K562 (cell line): Measurements from ENCODE around the gene IRX2. TPM values are rescaled to one million over a fixed set of nuclear protein-coding genes. Genes with fewer than 3 reads are reported as not detected.

ENCODE experiments used
- ATAC-seq: fragments of 200-7000 bp; cut with Tn5 transposase; 3 replicates; pipeline ENCODE4 v1.9.1; 2020; ENCODE audit warnings: moderate library complexity
- BruUV-seq: library from RNA; stranded (reverse); fragments of 400-500 nt; replicated peaks from 2 replicates; lab custom pipeline; 2021; lab: Mats Ljungman, UMichigan
- CTCF ChIA-PET: fragments of 300-600 bp; formaldehyde crosslinking; extraction: SDS; loops from one replicate; lab custom pipeline; 2021; ENCODE audit warnings: low intra/inter-chr PET ratio; lab: Yijun Ruan, JAX
- POLR2A ChIA-PET: fragments of 300-600, 350-650 bp; sonication (Branson Sonifier 250); formaldehyde crosslinking; extraction: SDS; loops from one replicate; lab custom pipeline; 2021; ENCODE audit warnings: antibody characterized with exemption, inconsistent platforms; lab: Yijun Ruan, JAX
- DNase-seq, 4 experiments: peaks; one replicate each; pipeline versions ENCODE4 v3.0.0 to v3.0.0-alpha.2; 2011 to 2018; ENCODE audit warnings: low spot score in 3 of 4, mixed read lengths in 3 of 4; ENCODE audit errors: extremely low read depth in 1 of 4
- FAIRE-seq: peaks from 2 replicates; lab custom pipeline; 2011; peaks lifted over from hg19 to GRCh38; lab: Jason Lieb, UNC
- H2AFZ ChIP-seq: 2 replicates; pipeline ENCODE4 v1.6.0; 2011; ENCODE audit warnings: low read depth, low read length, control low read depth, inconsistent platforms
- H3K27ac ChIP-seq: fragments of 200-600 bp; 3 replicates; pipeline ENCODE4 v1.8.0; 2011; ENCODE audit warnings: low read depth, mild to moderate bottlenecking, control low read depth, inconsistent platforms, low read length, moderate library complexity, mixed read lengths; ENCODE audit errors: extremely low read depth
- H3K27me3 ChIP-seq, 2 experiments: fragments of 300-600 bp in 1 of 2; 2 replicates in 1 of 2; 3 replicates in 1 of 2; pipeline versions ENCODE4 v1.6.0 to v1.8.0; 2011; ENCODE audit warnings: inconsistent platforms in 2 of 2, low read length in 2 of 2, mild to moderate bottlenecking in 1 of 2, mixed read lengths in 1 of 2, moderate library complexity in 1 of 2; ENCODE audit not compliant: control insufficient read depth in 2 of 2, insufficient read depth in 2 of 2
- H3K36me3 ChIP-seq: fragments of 300-600 bp; 3 replicates; pipeline ENCODE4 v1.8.0; 2011; ENCODE audit warnings: mild to moderate bottlenecking, low read length, inconsistent platforms; ENCODE audit not compliant: control insufficient read depth, insufficient read depth
- H3K4me1 ChIP-seq, 2 experiments: fragments of 200-600 bp in 1 of 2; replicated peaks in 1 of 2; 2 replicates in 1 of 2; 3 replicates in 1 of 2; pipeline versions ENCODE4 v1.5.1 to v1.8.0; 2011; ENCODE audit warnings: inconsistent platforms in 2 of 2, low read length in 2 of 2, mild to moderate bottlenecking in 1 of 2, mixed read lengths in 1 of 2, moderate library complexity in 1 of 2; ENCODE audit not compliant: control insufficient read depth in 2 of 2, insufficient read depth in 2 of 2
- H3K4me2 ChIP-seq: 2 replicates; pipeline ENCODE4 v1.6.1; 2011; ENCODE audit warnings: low read length, control low read depth, inconsistent platforms, mixed read lengths; ENCODE audit not compliant: insufficient read depth
- H3K4me3 ChIP-seq: fragments of 200-600 bp; sonication (generic), shearing (Covaris generic); 2 replicates; pipeline ENCODE4 v1.5.1; 2016; ENCODE audit warnings: control low read depth, inconsistent platforms
- H3K79me2 ChIP-seq: fragments of 200-600 bp; 3 replicates; pipeline ENCODE4 v1.8.0; 2011; ENCODE audit warnings: low read length, inconsistent platforms; ENCODE audit not compliant: control insufficient read depth, insufficient read depth
- H3K9ac ChIP-seq, 2 experiments: 2 replicates each; pipeline versions ENCODE4 v1.6.0 to v1.6.1; 2011; ENCODE audit warnings: low read depth in 2 of 2, low read length in 2 of 2, control low read depth in 1 of 2, inconsistent platforms in 1 of 2, mild to moderate bottlenecking in 1 of 2, mixed read lengths in 1 of 2; ENCODE audit not compliant: insufficient read depth in 1 of 2
- H3K9me1 ChIP-seq: one replicate; pipeline ENCODE4 v1.6.0; 2011; ENCODE audit warnings: inconsistent platforms, mild to moderate bottlenecking, low read length, moderate library complexity; ENCODE audit not compliant: control insufficient read depth, insufficient read depth
- H3K9me3 ChIP-seq: replicated peaks from 2 replicates; pipeline ENCODE4 v1.5.1; 2011; ENCODE audit warnings: low read depth, low read length, inconsistent platforms; ENCODE audit not compliant: control insufficient read depth, insufficient read depth
- H4K20me1 ChIP-seq: replicated peaks from 2 replicates; pipeline ENCODE4 v1.6.1; 2011; ENCODE audit warnings: low read length, inconsistent platforms, mixed read lengths; ENCODE audit not compliant: control insufficient read depth, insufficient read depth
- EGR1 ChIP-seq: fragments of 450-650 bp; conservative IDR thresholded peaks from 2 replicates; pipeline ENCODE4 v1.6.1; 2017; ENCODE audit warnings: mild to moderate bottlenecking
- RFX1 ChIP-seq: fragments of 450-650 bp; IDR thresholded peaks from 2 replicates; pipeline ENCODE4 v1.6.1; 2016; ENCODE audit warnings: mild to moderate bottlenecking, moderate library complexity
- RHOXF2B ChIP-seq: fragments of 250-450 bp; sonication (Bioruptor Pico); conservative IDR thresholded peaks from 2 replicates; pipeline ENCODE4 v1.5.1; 2021
- WGBS: fragments of 100-300 bp; shearing (Covaris generic); methylation state at CpG from one replicate; pipeline ENCODE4 v1.1.6; 2016; ENCODE audit warnings: low coverage, mixed read lengths; ENCODE audit not compliant: insufficient coverage; ENCODE audit errors: missing lambda C conversion rate; 5-methylcytosine and 5-hydroxymethylcytosine counted together
- in situ Hi-C: fragments of 300-500 bp; cut with MboI; formaldehyde crosslinking; loops from 4 replicates; pipeline ENCODE4 v1.15.0; 2018; ENCODE audit warnings: inconsistent platforms, mixed read lengths
- intact Hi-C: fragments of 100-400 bp; cut with micrococcal nuclease; formaldehyde crosslinking; loops from 2 replicates; pipeline ENCODE4 v1.14.2; 2022
- polyA plus RNA-seq, 8 experiments: library from polyadenylated mRNA; depleted of rRNA in 4 of 8; stranded (reverse) in 5 of 8; unstranded in 3 of 8; fragments of >200 nt; fragmentation: Nextera tagmentation in 2 of 8; fragmentation: Illumina TruSeq in 1 of 8; extraction: Ambion mirVana in 2 of 8; extraction: Trizol in 1 of 8; gene quantifications; 2 replicates each; pipeline versions ENCODE4 v1.2.1 to v1.2.3, GENCODE V29; 2011 to 2014; ENCODE audit warnings: inconsistent platforms in 1 of 8, missing spikeins in 1 of 8
- total RNA-seq, 7 experiments: library from RNA; depleted of rRNA in 6 of 7; stranded (reverse); fragments of >200 nt in 6 of 7; fragmentation: Illumina TruSeq in 2 of 7; extraction: Trizol in 2 of 7; gene quantifications; 2 replicates each; pipeline versions ENCODE4 v1.2.1 to v1.2.3, GENCODE V29; 2011 to 2021; ENCODE audit warnings: low replicate concordance in 1 of 7

The IRX2 gene
- total and polyA plus RNA-seq, 9 of the 15 experiments (the other 6 are each of a cell fraction or from before 2014, with no cell fraction given): 0.13 TPM; not detected in 8

DNA sequence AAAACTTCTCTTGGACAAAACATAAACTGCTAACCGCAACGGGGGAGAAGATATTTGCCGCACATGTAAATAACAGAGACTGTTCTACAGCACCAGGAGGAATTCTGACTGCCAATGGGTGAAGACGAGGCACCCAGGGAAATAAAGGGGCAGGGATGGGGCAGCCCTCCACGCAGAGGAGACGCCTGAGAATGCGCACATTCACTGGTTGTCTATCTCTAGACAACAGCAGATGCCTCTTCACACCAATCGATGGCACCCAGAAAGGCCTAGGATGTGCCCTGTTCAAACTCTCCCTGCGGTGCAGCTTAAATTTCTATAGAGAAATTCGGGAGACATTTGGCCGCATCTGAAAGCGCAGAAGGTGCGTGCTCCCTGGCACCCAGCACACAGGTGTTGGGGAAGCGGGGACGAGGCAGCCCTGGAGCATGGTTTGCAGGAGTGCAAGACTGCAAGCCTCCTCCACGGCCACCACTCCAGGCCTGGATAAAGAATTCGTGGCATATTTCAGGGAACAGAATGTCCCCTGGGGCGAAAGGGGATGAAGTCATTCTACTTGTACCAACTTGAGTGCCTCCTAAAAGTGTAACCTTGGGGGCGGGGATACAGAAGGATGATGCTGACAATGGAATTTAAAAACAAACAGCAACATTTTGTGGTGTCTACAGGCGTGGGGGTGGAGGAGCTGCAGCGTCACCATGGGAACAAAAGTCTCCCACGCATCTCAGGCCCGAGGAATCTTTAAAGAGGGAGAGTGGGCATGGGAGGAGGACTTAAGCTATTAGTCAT, 6.3 kb upstream of the IRX2 start:
- FAIRE-seq (peak; percentile 37), DNase-seq (no peak)
- ChIA-PET CTCF (no interaction called here), POLR2A (no interaction called here)
- H3K27ac ChIP-seq: no peak overlapping the region
- no peaks in the 10 kb centered on the region for H3K79me2 ChIP-seq
- WGBS: under 1% methylated on average over 23 of the region's 23 CpGs
- intact Hi-C loops: no loop called here
- no peaks in the 10 kb centered on the region for H3K36me3 ChIP-seq
- no peaks in the 10 kb centered on the region for H3K9me3 ChIP-seq
- H3K4me3 ChIP-seq: no peak overlapping the region
- H3K9ac ChIP-seq: no peak overlapping the region
- H3K27me3 ChIP-seq: peaks cover 20 to 52% of the 10 kb centered on the region in 2 experiments; a peak in 3 of 5 replicates
- no peak overlapping the region for H2AFZ ChIP-seq
- in situ Hi-C loops: no loop called here
- BruUV-seq: no TSS peak
- H3K4me1 ChIP-seq: peaks cover 0 to 6% of the 10 kb centered on the region in 2 experiments; a peak in 1 of 5 replicates
- H3K9me1 ChIP-seq: no peaks in the 10 kb centered on the region
- no peaks in the 10 kb centered on the region for H4K20me1 ChIP-seq
- no peak overlapping the region for H3K4me2 ChIP-seq
- no peak for TF ChIP-seq RHOXF2B (CRISPR knock-in tag)
- peak; percentile 70 for TF ChIP-seq EGR1
- TF ChIP-seq RFX1: peak; percentile 35; the same call in 1 of the 2 replicates
- TF ChIP-seq, all 486 proteins: peak for 2
- ATAC-seq: no peak
